CD4-positive, alpha-beta T cell treated with Interferon alpha-2 for 1 hour (primary cell): ENCODE data around the gene CYP11A1.

Source experiments
- DNase-seq, 2 donors: peaks; one replicate each; pipeline ENCODE4 v3.0.0-alpha.2; 2020 to 2022

CYP11A1 gene

GRCh38 chr15:74367296-74367854 is at the start of gene CYP11A1:
Gene CYP11A1 (minus strand): TSS chr15:74367646. CDS start chr15:74367585, 61 bp downstream.
- DNase-seq: no peak

GRCh38 chr15:74417225-74417624 is 49.8 kb upstream of the CYP11A1 start:
- no peak for DNase-seq

- no peak for DNase-seq
Observed at GRCh38 chr15:74415966-74416916, 48.8 kb upstream of the CYP11A1 start.

- DNase-seq: no peak
Observed at GRCh38 chr15:74414603-74415338, 47.3 kb upstream of the CYP11A1 start.

GRCh38 chr15:74414081-74414580 is 46.7 kb upstream of the CYP11A1 start:
- no peak for DNase-seq

- no peak for DNase-seq
Observed at GRCh38 chr15:74413350-74414080, 46.1 kb upstream of the CYP11A1 start.

- no peak for DNase-seq
Observed at GRCh38 chr15:74412159-74412558, 44.7 kb upstream of the CYP11A1 start.

- no peak for DNase-seq
Observed at GRCh38 chr15:74411686-74412085, 44.2 kb upstream of the CYP11A1 start.

GRCh38 chr15:74410502-74410901 is 43.1 kb upstream of the CYP11A1 start:
- DNase-seq: no peak

- no peak for DNase-seq
Observed at GRCh38 chr15:74409225-74409624, 41.8 kb upstream of the CYP11A1 start.

- no peak for DNase-seq
Observed at GRCh38 chr15:74408815-74409214, 41.4 kb upstream of the CYP11A1 start.

GRCh38 chr15:74408385-74408784 is 40.9 kb upstream of the CYP11A1 start:
- no peak for DNase-seq

GRCh38 chr15:74406992-74407705 is 39.7 kb upstream of the CYP11A1 start:
- no peak for DNase-seq

- DNase-seq: no peak
Observed at GRCh38 chr15:74406517-74406916, 39.1 kb upstream of the CYP11A1 start.

GRCh38 chr15:74405823-74406222 is 38.4 kb upstream of the CYP11A1 start:
- no peak for DNase-seq

GRCh38 chr15:74403991-74404563 is 36.6 kb upstream of the CYP11A1 start:
- DNase-seq: no peak

- DNase-seq: no peak
Observed at GRCh38 chr15:74403588-74403919, 36.1 kb upstream of the CYP11A1 start.

GRCh38 chr15:74402873-74403587 is 35.6 kb upstream of the CYP11A1 start:
- peak; percentile 70 to 81 for DNase-seq

GRCh38 chr15:74402337-74402841 is 34.9 kb upstream of the CYP11A1 start:
- DNase-seq: no peak

GRCh38 chr15:74400915-74401757 is 33.7 kb upstream of the CYP11A1 start:
- no peak for DNase-seq
